Nephron (organoid): ENCODE results near the gene SSR1.
A peak's percentile ranks its signal among the peaks of the same experiment; 100 is the strongest.

ENCODE experiments used
- H3K27ac Mint-ChIP-seq, 3 experiments: 2 replicates each; pipeline ENCODE4 v1.8.0; 2020; ENCODE audit warnings: mixed read lengths in 3 of 3, mild to moderate bottlenecking in 2 of 3, moderate library complexity in 1 of 3
- H3K27me3 Mint-ChIP-seq: 2 replicates; pipeline ENCODE4 v1.8.0; 2021; ENCODE audit warnings: low read depth, mild to moderate bottlenecking, moderate library complexity, mixed read lengths
- H3K36me3 Mint-ChIP-seq: 2 replicates; pipeline ENCODE4 v1.8.0; 2020; ENCODE audit warnings: low read depth, mixed read lengths
- H3K4me1 Mint-ChIP-seq: 2 replicates; pipeline ENCODE4 v1.8.0; 2020; ENCODE audit warnings: mixed read lengths
- H3K4me3 Mint-ChIP-seq, 3 experiments: 2 replicates each; pipeline ENCODE4 v1.8.0; 2020; ENCODE audit warnings: mild to moderate bottlenecking in 3 of 3, mixed read lengths in 3 of 3, moderate library complexity in 2 of 3
- H3K9me3 Mint-ChIP-seq: 2 replicates; pipeline ENCODE4 v1.8.0; 2020; ENCODE audit warnings: mixed read lengths
- CTCF ChIP-seq, 3 experiments: fragments of 200-600 bp; sonication (generic); IDR thresholded peaks; one replicate each; pipeline ENCODE4 v1.5.0; 2021; ENCODE audit warnings: antibody characterized with exemption in 3 of 3; ENCODE audit not compliant: unreplicated experiment in 3 of 3

SSR1 gene

GRCh38 chr6:7246401-7247178 is 66.4 kb downstream of the SSR1 start:
- H3K4me3 Mint-ChIP-seq = no peak overlapping the region
- TF ChIP-seq CTCF (IDR thresholded peaks at IDR 0.05; ENCODE audit: unreplicated experiment in 3 of 3) = no peak
- peaks cover 20% of the 10 kb centered on the region for H3K4me1 Mint-ChIP-seq
- H3K9me3 Mint-ChIP-seq = no peaks in the 10 kb centered on the region
- no peak overlapping the region for H3K27ac Mint-ChIP-seq
- H3K27me3 Mint-ChIP-seq = no peaks in the 10 kb centered on the region
- H3K36me3 Mint-ChIP-seq = peaks cover 28% of the 10 kb centered on the region

- H3K36me3 Mint-ChIP-seq = peaks cover 31% of the 10 kb centered on the region
Measured at GRCh38 chr6:7245668-7246393, 67.2 kb downstream of the SSR1 start.

GRCh38 chr6:7243179-7243981 is 69.6 kb downstream of the SSR1 start:
- H3K36me3 Mint-ChIP-seq = peaks cover 25% of the 10 kb centered on the region
- H3K27ac Mint-ChIP-seq = peak overlapping the region; percentile 81 to 86 (median 82)
- peak overlapping the region; percentile 15 to 24 (median 24) for H3K4me3 Mint-ChIP-seq
- H3K9me3 Mint-ChIP-seq = no peaks in the 10 kb centered on the region
- no peaks in the 10 kb centered on the region for H3K27me3 Mint-ChIP-seq
- peaks cover 45% of the 10 kb centered on the region for H3K4me1 Mint-ChIP-seq
- peak; percentile 92 to 93 (median 93) for TF ChIP-seq CTCF (IDR thresholded peaks at IDR 0.05; ENCODE audit: unreplicated experiment in 3 of 3)

More at GRCh38 chr6:7245668-7246393, 67.2 kb downstream of the SSR1 start:
- H3K9me3 Mint-ChIP-seq = no peaks in the 10 kb centered on the region
- H3K4me3 Mint-ChIP-seq = no peak overlapping the region
- H3K4me1 Mint-ChIP-seq = peaks cover 28% of the 10 kb centered on the region
- no peak for TF ChIP-seq CTCF (IDR thresholded peaks at IDR 0.05; ENCODE audit: unreplicated experiment in 3 of 3)
- H3K27ac Mint-ChIP-seq = no peak overlapping the region
- H3K27me3 Mint-ChIP-seq = no peaks in the 10 kb centered on the region

- Mint-ChIP-seq H3K9me3 (no peaks in the 10 kb centered on the region), H3K27ac (peak overlapping the region; percentile 81 to 86 (median 82)), H3K4me3 (peak overlapping the region; percentile 11 to 24 (median 22)), H3K36me3 (peaks cover 20% of the 10 kb centered on the region), H3K27me3 (no peaks in the 10 kb centered on the region), H3K4me1 (peaks cover 45% of the 10 kb centered on the region)
- TF ChIP-seq CTCF (IDR thresholded peaks at IDR 0.05; ENCODE audit: unreplicated experiment in 3 of 3) = no peak
Measured at GRCh38 chr6:7242835-7243178, 70.2 kb downstream of the SSR1 start.

GRCh38 chr6:7241709-7242645 is 71.0 kb downstream of the SSR1 start:
- H3K4me1 Mint-ChIP-seq = peaks cover 45% of the 10 kb centered on the region
- peaks cover 18% of the 10 kb centered on the region for H3K36me3 Mint-ChIP-seq

More at GRCh38 chr6:7241709-7242645, 71.0 kb downstream of the SSR1 start:
- Mint-ChIP-seq H3K27me3 (no peaks in the 10 kb centered on the region), H3K4me3 (peak overlapping the region in 2 of 3 experiments; percentile 6 to 25), H3K27ac (peak overlapping the region; percentile 81 to 93 (median 84)), H3K9me3 (no peaks in the 10 kb centered on the region)
- TF ChIP-seq CTCF (IDR thresholded peaks at IDR 0.05; ENCODE audit: unreplicated experiment in 3 of 3) = no peak
